Kidney (tissue), 14 donors: ENCODE results near the gene IGLL5. TPM values are rescaled to one million over a fixed set of nuclear protein-coding genes. Genes with fewer than 3 reads are reported as not detected.
"Not testable (repeated sequence)": the region's sequence is repeated elsewhere in the genome, so short reads cannot be mapped to it uniquely, and the experiment has no call there.

Experiments
- DNase-seq, 5 donors: peaks; one replicate each; pipeline ENCODE4 v3.0.0-alpha.2; 2013 to 2020
- FAIRE-seq: peaks from 2 replicates; lab custom pipeline; 2012; peaks lifted over from hg19 to GRCh38; lab: Jason Lieb, UNC
- H3K27ac ChIP-seq, 2 donors: one replicate each; pipeline ENCODE4 v1.7.0; 2013; ENCODE audit warnings: low read depth in 2 of 2, low read length in 2 of 2, inconsistent platforms in 1 of 2
- H3K27me3 ChIP-seq: one replicate; pipeline ENCODE4 v1.7.1; 2013; ENCODE audit warnings: low read length, inconsistent platforms; ENCODE audit not compliant: control insufficient read depth, insufficient read depth
- H3K36me3 ChIP-seq, 3 donors: one replicate each; pipeline versions ENCODE4 v1.7.0 to v1.7.1; 2013; ENCODE audit warnings: low read length in 3 of 3, control low read depth in 1 of 3, inconsistent platforms in 1 of 3; ENCODE audit not compliant: insufficient read depth in 3 of 3, control insufficient read depth in 2 of 3
- H3K4me1 ChIP-seq, 3 donors: one replicate each; pipeline versions ENCODE4 v1.7.0 to v1.7.1; 2013; ENCODE audit warnings: low read length in 3 of 3, inconsistent platforms in 1 of 3, low read depth in 1 of 3; ENCODE audit not compliant: control insufficient read depth in 2 of 3, insufficient read depth in 2 of 3
- H3K4me3 ChIP-seq, 3 donors: one replicate each; pipeline versions ENCODE4 v1.7.0 to v1.8.1; 2013; ENCODE audit warnings: low read length in 3 of 3, control low read depth in 1 of 3, inconsistent platforms in 1 of 3
- H3K9ac ChIP-seq, 3 donors: one replicate each; pipeline versions ENCODE4 v1.7.0 to v1.7.1; 2013; ENCODE audit warnings: low read length in 3 of 3, control low read depth in 1 of 3, inconsistent platforms in 1 of 3
- H3K9me3 ChIP-seq, 3 donors: one replicate each; pipeline versions ENCODE4 v1.7.0 to v1.7.1; 2013; ENCODE audit warnings: low read length in 3 of 3, control low read depth in 1 of 3, inconsistent platforms in 1 of 3; ENCODE audit not compliant: control insufficient read depth in 2 of 3, insufficient read depth in 1 of 3
- intact Hi-C: fragments of 100-400 bp; cut with DNase I; formaldehyde crosslinking; loops from one replicate; pipeline ENCODE4 v1.11.1; 2022
- polyA plus RNA-seq: library from polyadenylated mRNA; stranded (reverse); fragments of 350-450 nt; fragmentation: Illumina TruSeq; extraction: RNeasy Lipid Tissue Mini Kit (QIAGEN cat#74804); gene quantifications from one replicate; pipeline ENCODE4 v1.2.3, GENCODE V29; 2014; ENCODE audit warnings: low read depth, low replicate concordance; ENCODE audit not compliant: insufficient read depth
- total RNA-seq: library from RNA; stranded (reverse); fragmentation: NEBNext Ultra II Directional; extraction: Animal tissue kit (Norgen Biotek cat#: 25700); gene quantifications from one replicate; pipeline ENCODE4 v1.2.1, GENCODE V29; 2021
- TF ChIP-seq, protein P1 (sequence below): IDR thresholded peaks from 3 replicates; pipeline ENCODE4 v1.5.1; 2012; ENCODE audit warnings: mild to moderate bottlenecking, moderate library complexity, borderline replicate concordance; ENCODE audit not compliant: insufficient read depth; ENCODE audit errors: extremely low read depth
- donor health status: control.
- donor health status: control.
- donor health status: control.
- donor health status: control.
- donor health status: control.
- donor health status: DM: yes; HTN: yes; CAD: no.
- donor health status: Normal renal cell carcinoma (clear cell type).

IGLL5 gene
- total and polyA plus RNA-seq, 2 donors from 2014 or later: 1.9 to 103 TPM

GRCh38 chr22:22897947-22898346 lies 10.3 kb downstream of the IGLL5 start:
- DNase-seq (peak in 1 of 5 donors; percentile 3), FAIRE-seq (no peak)
- no peaks in the 10 kb centered on the region for H3K36me3 ChIP-seq
- no peaks in the 10 kb centered on the region for H3K27me3 ChIP-seq
- H3K4me1 ChIP-seq: no peaks in the 10 kb centered on the region
- H3K9ac ChIP-seq: no peak overlapping the region
- H3K9me3 ChIP-seq: no peaks in the 10 kb centered on the region
- no peak overlapping the region for H3K4me3 ChIP-seq
- TF ChIP-seq, protein P1, sequence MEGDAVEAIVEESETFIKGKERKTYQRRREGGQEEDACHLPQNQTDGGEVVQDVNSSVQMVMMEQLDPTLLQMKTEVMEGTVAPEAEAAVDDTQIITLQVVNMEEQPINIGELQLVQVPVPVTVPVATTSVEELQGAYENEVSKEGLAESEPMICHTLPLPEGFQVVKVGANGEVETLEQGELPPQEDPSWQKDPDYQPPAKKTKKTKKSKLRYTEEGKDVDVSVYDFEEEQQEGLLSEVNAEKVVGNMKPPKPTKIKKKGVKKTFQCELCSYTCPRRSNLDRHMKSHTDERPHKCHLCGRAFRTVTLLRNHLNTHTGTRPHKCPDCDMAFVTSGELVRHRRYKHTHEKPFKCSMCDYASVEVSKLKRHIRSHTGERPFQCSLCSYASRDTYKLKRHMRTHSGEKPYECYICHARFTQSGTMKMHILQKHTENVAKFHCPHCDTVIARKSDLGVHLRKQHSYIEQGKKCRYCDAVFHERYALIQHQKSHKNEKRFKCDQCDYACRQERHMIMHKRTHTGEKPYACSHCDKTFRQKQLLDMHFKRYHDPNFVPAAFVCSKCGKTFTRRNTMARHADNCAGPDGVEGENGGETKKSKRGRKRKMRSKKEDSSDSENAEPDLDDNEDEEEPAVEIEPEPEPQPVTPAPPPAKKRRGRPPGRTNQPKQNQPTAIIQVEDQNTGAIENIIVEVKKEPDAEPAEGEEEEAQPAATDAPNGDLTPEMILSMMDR: no peak
- H3K27ac ChIP-seq: no peak overlapping the region
- intact Hi-C loops: no loop called here

- intact Hi-C loops, H3K4me1 ChIP-seq, H3K4me3 ChIP-seq, H3K9me3 ChIP-seq, FAIRE-seq, H3K27ac ChIP-seq, H3K27me3 ChIP-seq, H3K9ac ChIP-seq, H3K36me3 ChIP-seq: not testable (repeated sequence)
- DNase-seq: peak in 1 of 5 donors; percentile 9
Measured at GRCh38 chr22:22898411-22898950, 10.9 kb downstream of the IGLL5 start.

DNA sequence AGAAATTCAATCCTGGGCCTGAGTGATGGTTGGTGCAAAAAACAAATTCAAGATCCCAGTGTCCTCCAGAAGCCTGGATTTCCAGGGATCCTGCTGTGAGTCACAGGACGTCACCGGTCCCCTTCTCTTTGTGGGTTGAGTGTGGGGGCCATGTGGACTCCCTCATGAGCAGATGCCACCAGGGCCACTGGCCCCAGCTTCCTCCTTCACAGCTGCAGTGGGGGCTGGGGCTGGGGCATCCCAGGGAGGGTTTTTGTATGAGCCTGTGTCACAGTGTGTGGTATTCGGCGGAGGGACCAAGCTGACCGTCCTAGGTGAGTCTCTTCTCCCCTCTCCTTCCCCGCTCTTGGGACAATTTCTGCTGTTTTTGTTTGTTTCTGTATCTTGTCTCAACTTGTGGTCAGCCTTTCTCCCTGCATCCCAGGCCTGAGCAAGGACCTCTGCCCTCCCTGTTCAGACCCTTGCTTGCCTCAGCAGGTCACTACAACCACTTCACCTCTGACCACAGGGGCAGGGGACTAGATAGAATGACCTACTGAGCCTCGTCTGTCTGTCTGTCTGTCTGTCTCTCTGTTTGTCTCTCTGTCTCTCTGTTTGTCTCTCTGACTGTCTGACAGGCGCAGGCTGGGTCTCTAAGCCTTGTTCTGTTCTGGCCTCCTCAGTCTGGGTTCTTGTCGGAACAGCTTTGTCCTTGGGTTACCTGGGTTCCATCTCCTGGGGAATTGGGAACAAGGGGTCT lies 11.9 kb downstream of the IGLL5 start:
- H3K36me3 ChIP-seq, H3K27me3 ChIP-seq, H3K9me3 ChIP-seq, intact Hi-C loops, H3K9ac ChIP-seq, FAIRE-seq, H3K27ac ChIP-seq, H3K4me3 ChIP-seq, H3K4me1 ChIP-seq: not testable (repeated sequence)
- peak in 1 of 5 donors; percentile 16 for DNase-seq

- H3K4me1 ChIP-seq, H3K9me3 ChIP-seq, FAIRE-seq, DNase-seq, H3K27ac ChIP-seq, H3K36me3 ChIP-seq, intact Hi-C loops, H3K9ac ChIP-seq, H3K27me3 ChIP-seq, H3K4me3 ChIP-seq: not testable (repeated sequence)
Measured at GRCh38 chr22:22900527-22901205, 13.1 kb downstream of the IGLL5 start.
